Activated gamma-delta T cell treated with anti-CD3 and anti-CD28 coated beads, Interleukin-2, amount 50 U/mL, for 16 hours (primary cell): ENCODE results near the gene PHF12.
A peak's percentile ranks its signal among the peaks of the same experiment; 100 is the strongest.

ENCODE experiments used
- DNase-seq: peaks from one replicate; pipeline ENCODE4 v3.0.0-alpha.2; 2020; ENCODE audit warnings: low read depth

Gene PHF12

GRCh38 chr17:28951428-28951990 lies at the start of gene PHF12:
TSS of gene PHF12 (minus strand) at chr17:28951518. CDS start at chr17:28950960, 558 bp downstream.
- peak; percentile 100 for DNase-seq

- no peak for DNase-seq
These were observed 49.7 kb upstream of the PHF12 start for GRCh38 chr17:29000973-29001372.

- no peak for DNase-seq
These were observed 47.9 kb upstream of the PHF12 start for GRCh38 chr17:28999206-28999605.

DNA sequence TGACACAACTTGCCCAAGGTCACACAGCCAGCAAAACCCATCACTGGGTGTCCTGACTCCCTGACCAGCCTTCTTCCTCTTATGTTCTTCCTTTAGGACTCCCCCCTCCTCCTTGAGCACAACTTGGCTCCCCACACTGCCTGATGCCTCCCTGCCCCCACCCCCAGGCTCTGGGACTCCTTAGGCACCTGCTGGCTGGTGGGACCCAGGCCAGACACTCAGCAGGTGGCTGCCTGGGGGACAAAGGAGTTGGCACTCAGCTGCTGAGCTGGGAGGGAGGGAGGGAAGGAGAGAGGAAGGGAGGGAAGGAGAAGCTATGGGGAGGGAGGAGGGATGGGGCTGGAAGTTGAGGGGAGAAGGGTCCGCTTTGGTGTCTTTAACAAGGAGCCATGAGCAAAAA lies 46.5 kb upstream of the PHF12 start:
- no peak for DNase-seq

DNA sequence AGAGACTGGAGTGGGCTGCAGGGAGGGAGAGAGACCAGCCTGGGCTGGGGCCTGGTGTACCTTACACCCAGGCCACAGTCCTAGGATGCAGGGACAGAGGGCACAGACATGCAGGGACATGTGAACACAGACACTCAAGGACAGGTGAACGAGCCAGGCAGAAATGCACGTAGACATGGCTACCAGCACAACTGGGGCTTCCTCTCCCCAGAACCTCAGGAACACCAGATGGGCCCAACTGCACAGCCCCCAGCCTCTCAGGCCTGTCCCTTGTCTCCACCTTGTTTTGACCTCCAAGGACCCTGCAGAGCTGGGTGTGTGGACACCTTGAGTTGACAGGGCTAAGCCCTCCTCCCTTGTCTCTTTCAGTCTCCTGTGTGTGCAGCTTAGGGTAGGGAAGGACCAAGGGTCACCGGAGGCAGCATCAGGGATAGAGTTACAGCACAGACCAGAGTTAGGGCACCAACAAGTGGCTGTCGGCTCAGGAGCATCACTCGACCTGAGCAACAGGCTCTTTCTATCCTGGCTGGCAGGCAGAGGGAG lies 45.3 kb upstream of the PHF12 start:
- no peak for DNase-seq

GRCh38 chr17:28993645-28994426 lies 42.5 kb upstream of the PHF12 start:
- DNase-seq, result no peak

- DNase-seq, result no peak
These were observed 41.6 kb upstream of the PHF12 start for GRCh38 chr17:28992625-28993600.

DNA sequence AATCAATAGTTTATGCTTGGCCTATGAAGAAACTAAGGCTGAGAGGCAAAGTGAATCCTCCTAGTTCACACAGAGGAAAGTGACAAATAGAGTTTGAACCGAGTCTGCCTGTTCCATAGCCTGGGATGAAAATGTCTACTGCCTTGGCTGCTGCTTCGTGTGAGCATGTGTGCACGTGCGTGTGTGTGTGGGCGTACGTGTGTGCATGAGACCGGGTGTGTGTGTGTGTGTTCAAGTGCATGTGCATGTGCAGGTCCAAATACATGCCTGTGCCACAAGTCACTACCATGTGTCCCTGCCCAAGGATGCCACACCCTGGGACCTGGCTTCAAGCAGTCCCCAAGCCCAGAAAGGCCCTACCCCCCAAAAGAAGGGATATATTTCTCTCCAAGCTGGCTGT lies 40.9 kb upstream of the PHF12 start:
- DNase-seq, result no peak

DNA sequence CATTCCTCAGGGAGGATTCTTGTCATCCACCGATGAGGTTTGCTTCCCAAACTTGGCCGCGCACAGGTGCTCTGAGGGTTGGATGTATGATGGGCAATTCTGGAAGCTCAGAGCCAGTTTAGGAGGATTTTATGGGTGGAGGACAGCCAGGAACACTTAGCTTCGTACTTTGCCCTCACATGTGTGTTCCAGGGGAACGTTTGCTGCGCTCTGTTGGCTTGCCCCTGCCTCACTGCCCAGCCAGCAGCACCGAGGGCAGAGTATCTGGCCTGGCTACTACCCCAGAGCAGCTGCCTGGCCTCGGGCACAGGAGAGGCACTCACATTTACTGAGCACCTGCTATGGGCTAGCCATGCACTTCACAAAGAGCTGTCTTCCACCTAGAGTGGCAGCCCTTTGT lies 40.5 kb upstream of the PHF12 start:
- no peak for DNase-seq

DNA sequence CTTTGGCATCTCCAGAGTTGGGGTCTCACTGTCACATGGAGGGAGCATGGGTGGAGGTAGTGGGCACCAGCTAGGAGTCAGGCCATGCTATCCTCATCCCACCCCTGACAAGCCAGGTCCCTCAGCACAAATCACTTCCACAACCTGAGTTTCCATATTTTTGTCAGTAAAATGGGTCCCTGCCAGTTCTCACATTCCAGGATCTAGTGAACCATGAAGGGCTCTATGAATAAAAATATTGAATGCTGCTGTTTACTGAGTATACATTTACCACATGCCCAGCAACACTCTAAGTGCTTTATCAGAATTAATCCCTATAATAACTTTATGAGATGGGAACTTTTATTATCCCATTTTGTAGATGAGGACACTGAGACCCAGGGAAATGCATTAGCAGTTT lies 37.7 kb upstream of the PHF12 start:
- DNase-seq, result no peak

- DNase-seq, result no peak
These were observed 37.2 kb upstream of the PHF12 start for GRCh38 chr17:28988475-28988874.

DNA sequence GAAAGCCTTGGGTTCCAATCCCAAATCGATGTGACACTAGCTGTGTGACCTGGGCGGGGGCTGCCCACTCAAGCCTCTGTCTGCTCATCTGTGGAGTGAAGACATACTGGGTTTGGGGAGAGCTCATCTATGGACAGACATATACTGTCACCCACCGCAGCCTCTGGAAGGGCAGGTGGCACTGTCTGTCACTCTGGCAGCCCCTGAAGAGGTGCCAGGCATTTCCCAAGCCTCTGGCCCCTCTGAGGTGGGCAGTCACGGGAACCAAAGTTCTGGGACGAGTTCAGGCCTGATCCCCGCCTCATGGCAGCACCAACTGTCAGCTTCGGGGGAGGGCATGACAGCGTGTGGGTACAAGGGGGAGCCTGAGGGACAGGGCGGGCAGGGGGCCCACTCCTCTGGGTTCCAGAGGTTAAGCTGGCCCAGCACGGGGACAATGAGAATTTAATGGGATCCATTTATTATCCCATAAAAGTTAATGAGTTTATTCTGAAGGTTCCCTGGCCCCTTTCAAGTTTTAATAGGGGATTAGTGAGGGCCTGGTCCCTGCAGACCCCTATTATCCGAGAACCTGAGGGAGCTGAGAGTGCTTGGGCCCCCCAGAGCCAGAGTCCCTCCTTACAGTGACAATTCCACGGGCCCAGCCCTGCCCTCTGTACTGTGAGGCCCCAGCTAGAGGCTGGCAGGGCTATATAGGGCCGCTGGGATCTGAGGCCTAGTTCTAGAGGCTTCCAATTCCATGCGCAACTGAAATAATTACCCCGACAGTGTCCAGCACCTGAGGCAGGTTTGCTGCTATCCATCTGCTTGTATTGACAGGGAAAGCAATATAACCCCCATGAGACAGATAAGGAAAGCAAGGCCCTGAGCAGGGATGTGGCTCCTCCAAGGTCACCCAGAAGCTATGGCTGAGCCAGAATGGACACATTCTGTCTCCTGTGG lies 35.7 kb upstream of the PHF12 start:
- DNase-seq, result no peak

- no peak for DNase-seq
These were observed 34.8 kb upstream of the PHF12 start for GRCh38 chr17:28985950-28986713.

DNA sequence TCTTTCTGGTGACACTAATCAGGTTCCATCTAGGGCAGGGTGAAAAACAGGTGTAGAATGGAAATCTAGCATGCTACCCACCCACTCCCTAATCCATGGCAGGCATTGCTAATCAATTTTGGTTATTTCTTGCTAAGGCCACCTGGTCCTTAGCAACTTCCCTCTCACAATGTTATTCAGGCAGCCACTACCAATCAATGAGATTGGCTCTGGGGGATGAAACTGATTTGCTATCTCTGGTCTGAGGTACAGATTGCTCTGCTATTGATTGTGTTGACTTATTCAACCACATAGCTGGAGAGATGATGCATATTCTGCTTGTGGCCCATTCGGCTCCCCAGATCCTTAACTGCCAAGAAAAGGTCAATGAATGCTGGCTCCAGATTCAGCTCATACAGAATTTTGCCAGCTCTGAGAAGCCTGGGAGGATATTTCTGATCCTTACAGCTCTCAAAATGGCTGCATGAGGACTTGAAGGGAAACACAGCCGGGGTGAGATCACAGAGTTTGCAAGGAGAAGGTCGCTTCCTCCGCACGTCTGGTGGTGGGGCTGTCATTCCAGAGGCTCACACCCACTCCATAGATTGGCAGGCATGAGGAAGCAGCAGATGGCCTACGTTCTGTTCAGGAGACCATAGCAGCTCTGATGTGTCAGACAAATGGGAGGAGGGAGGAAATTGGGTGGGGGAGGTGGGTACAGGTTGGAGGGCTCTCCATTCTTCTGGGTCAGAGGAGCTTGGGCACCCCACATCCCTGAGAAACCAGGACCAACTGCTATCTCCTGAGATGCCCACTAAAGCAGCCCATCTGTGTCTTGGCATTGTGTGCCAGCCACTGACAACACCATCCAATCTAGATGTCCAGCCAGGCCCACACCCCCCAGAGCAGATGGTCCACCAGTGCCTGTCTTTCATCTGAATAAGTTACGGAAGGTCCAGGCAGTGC lies 32.2 kb upstream of the PHF12 start:
- DNase-seq, result no peak

DNA sequence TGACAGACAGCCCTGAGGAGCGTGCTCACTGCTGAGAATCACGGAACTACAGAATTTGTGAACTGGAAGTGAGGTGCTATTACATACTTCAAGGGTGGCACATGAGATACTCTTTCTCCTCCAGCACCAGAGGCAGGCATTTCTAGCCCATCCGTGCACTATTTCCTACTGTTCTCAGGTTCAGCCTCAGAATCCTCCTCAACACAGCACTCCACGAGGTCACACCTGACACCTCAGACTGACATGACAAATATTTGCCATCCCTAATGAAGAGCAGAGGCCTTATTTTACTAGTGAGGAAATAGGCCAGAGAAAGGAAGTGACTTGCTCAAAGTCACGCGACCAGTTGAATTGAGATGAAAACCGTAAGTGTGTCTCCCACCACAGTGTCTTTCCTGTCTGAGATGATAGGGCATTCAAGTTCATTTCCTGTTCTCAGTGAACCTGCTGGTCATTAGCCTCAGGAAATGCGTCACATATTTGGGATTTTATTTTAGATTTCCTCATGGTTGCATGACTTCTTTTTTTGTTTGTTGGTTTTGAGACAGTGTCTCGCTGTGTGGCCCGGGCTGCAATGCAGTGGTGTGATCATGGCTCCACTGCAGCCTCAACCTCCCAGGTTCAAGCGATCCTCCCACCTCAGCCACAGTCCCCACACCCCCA lies 30.9 kb upstream of the PHF12 start:
- peak; percentile 41 for DNase-seq

DNA sequence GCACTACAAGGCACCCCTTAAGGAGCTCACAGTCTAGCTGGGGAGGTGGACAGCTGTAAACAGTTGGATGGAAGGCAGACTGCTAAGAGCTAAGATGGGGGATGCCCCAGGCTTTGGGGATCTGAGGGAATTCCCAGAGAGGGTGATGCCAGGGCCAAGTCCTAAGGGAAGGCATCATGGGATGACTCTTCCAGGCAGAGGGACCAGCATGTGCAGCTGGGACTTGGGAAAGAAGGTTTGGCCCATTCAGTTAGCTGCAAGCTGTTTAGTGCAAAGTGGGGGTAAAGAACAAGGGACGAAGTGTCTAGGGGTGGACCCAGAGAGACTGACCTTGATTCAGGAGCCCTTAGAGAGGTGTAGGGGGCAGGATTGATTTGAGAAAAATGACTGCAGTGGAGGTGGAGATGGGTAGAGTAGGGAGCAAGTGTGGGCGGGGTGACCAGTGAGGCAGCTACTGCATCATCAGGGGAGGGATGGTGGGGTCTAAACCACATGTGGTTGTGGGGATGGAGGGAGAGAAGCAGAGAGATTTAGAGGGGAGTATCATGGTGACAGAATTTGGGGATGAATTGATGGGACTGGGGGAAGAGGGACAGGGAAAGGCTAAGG lies 27.1 kb upstream of the PHF12 start:
- DNase-seq, result no peak

GRCh38 chr17:28977659-28978355 lies 26.5 kb upstream of the PHF12 start:
- no peak for DNase-seq

- no peak for DNase-seq
These were observed 24.3 kb upstream of the PHF12 start for GRCh38 chr17:28975646-28976045.
